Nephron (organoid): ENCODE data around the gene ZEB2.

ENCODE experiments used
- H3K27ac Mint-ChIP-seq, 3 experiments: 2 replicates each; pipeline ENCODE4 v1.8.0; 2020; ENCODE audit warnings: mixed read lengths in 3 of 3, mild to moderate bottlenecking in 2 of 3, moderate library complexity in 1 of 3
- H3K27me3 Mint-ChIP-seq: 2 replicates; pipeline ENCODE4 v1.8.0; 2021; ENCODE audit warnings: low read depth, mild to moderate bottlenecking, moderate library complexity, mixed read lengths
- H3K36me3 Mint-ChIP-seq: 2 replicates; pipeline ENCODE4 v1.8.0; 2020; ENCODE audit warnings: low read depth, mixed read lengths
- H3K4me1 Mint-ChIP-seq: 2 replicates; pipeline ENCODE4 v1.8.0; 2020; ENCODE audit warnings: mixed read lengths
- H3K4me3 Mint-ChIP-seq, 3 experiments: 2 replicates each; pipeline ENCODE4 v1.8.0; 2020; ENCODE audit warnings: mild to moderate bottlenecking in 3 of 3, mixed read lengths in 3 of 3, moderate library complexity in 2 of 3
- H3K9me3 Mint-ChIP-seq: 2 replicates; pipeline ENCODE4 v1.8.0; 2020; ENCODE audit warnings: mixed read lengths
- CTCF ChIP-seq, 3 experiments: fragments of 200-600 bp; sonication (generic); IDR thresholded peaks; one replicate each; pipeline ENCODE4 v1.5.0; 2021; ENCODE audit warnings: antibody characterized with exemption in 3 of 3; ENCODE audit not compliant: unreplicated experiment in 3 of 3

Gene ZEB2

GRCh38 chr2:144354953-144355352, 165.0 kb downstream of the ZEB2 start:
- H3K9me3 Mint-ChIP-seq, result no peaks in the 10 kb centered on the region
- no peak for TF ChIP-seq CTCF (IDR thresholded peaks at IDR 0.05; ENCODE audit: unreplicated experiment in 3 of 3)
- no peaks in the 10 kb centered on the region for H3K27me3 Mint-ChIP-seq
- H3K4me3 Mint-ChIP-seq, result no peak overlapping the region
- H3K27ac Mint-ChIP-seq, result no peak overlapping the region
- peaks cover 8% of the 10 kb centered on the region for H3K4me1 Mint-ChIP-seq
- H3K36me3 Mint-ChIP-seq, result no peaks in the 10 kb centered on the region

- no peak overlapping the region for H3K27ac Mint-ChIP-seq
- no peaks in the 10 kb centered on the region for H3K27me3 Mint-ChIP-seq
- no peaks in the 10 kb centered on the region for H3K9me3 Mint-ChIP-seq
- no peak for TF ChIP-seq CTCF (IDR thresholded peaks at IDR 0.05; ENCODE audit: unreplicated experiment in 3 of 3)
- no peaks in the 10 kb centered on the region for H3K36me3 Mint-ChIP-seq
- peaks cover 33% of the 10 kb centered on the region for H3K4me1 Mint-ChIP-seq
- H3K4me3 Mint-ChIP-seq, result no peak overlapping the region
These were observed 168.2 kb downstream of the ZEB2 start for GRCh38 chr2:144351687-144352086.

- no peak for TF ChIP-seq CTCF (IDR thresholded peaks at IDR 0.05; ENCODE audit: unreplicated experiment in 3 of 3)
- peak overlapping the region in 2 of 3 experiments; percentile 10 to 44 for H3K4me3 Mint-ChIP-seq
- H3K4me1 Mint-ChIP-seq, result peaks cover 35% of the 10 kb centered on the region
- no peaks in the 10 kb centered on the region for H3K27me3 Mint-ChIP-seq
- H3K27ac Mint-ChIP-seq, result peak overlapping the region; percentile 75 to 86 (median 85)
- H3K36me3 Mint-ChIP-seq, result no peaks in the 10 kb centered on the region
- no peaks in the 10 kb centered on the region for H3K9me3 Mint-ChIP-seq
These were observed 169.6 kb downstream of the ZEB2 start for GRCh38 chr2:144350151-144350802.

- Mint-ChIP-seq H3K36me3 (no peaks in the 10 kb centered on the region), H3K27me3 (no peaks in the 10 kb centered on the region), H3K4me1 (peaks cover 35% of the 10 kb centered on the region)
These were observed 170.2 kb downstream of the ZEB2 start for GRCh38 chr2:144349674-144350073.

GRCh38 chr2:144348846-144349245, 171.1 kb downstream of the ZEB2 start:
- Mint-ChIP-seq H3K36me3 (no peaks in the 10 kb centered on the region), H3K27me3 (no peaks in the 10 kb centered on the region), H3K9me3 (no peaks in the 10 kb centered on the region), H3K27ac (peak overlapping the region; percentile 65 to 82 (median 77)), H3K4me3 (no peak overlapping the region), H3K4me1 (peaks cover 35% of the 10 kb centered on the region)
- TF ChIP-seq CTCF (IDR thresholded peaks at IDR 0.05; ENCODE audit: unreplicated experiment in 3 of 3), result no peak

More at GRCh38 chr2:144349674-144350073, 170.2 kb downstream of the ZEB2 start:
- TF ChIP-seq CTCF (IDR thresholded peaks at IDR 0.05; ENCODE audit: unreplicated experiment in 3 of 3), result no peak
- H3K4me3 Mint-ChIP-seq, result no peak overlapping the region
- peak overlapping the region; percentile 75 to 86 (median 85) for H3K27ac Mint-ChIP-seq
- no peaks in the 10 kb centered on the region for H3K9me3 Mint-ChIP-seq

GRCh38 chr2:144346229-144346628, 173.7 kb downstream of the ZEB2 start:
- no peaks in the 10 kb centered on the region for H3K36me3 Mint-ChIP-seq
- H3K9me3 Mint-ChIP-seq, result no peaks in the 10 kb centered on the region
- H3K4me3 Mint-ChIP-seq, result no peak overlapping the region
- H3K27ac Mint-ChIP-seq, result no peak overlapping the region
- H3K27me3 Mint-ChIP-seq, result no peaks in the 10 kb centered on the region
- H3K4me1 Mint-ChIP-seq, result peaks cover 35% of the 10 kb centered on the region
- TF ChIP-seq CTCF (IDR thresholded peaks at IDR 0.05; ENCODE audit: unreplicated experiment in 3 of 3), result no peak
